ENCODE data around the gene OVCH1.
A peak's percentile ranks its signal among the peaks of the same experiment; 100 is the strongest.
"Not testable (repeated sequence)": the region's sequence is repeated elsewhere in the genome, so short reads cannot be mapped to it uniquely, and the experiment has no call there.

Gene OVCH1

DNA sequence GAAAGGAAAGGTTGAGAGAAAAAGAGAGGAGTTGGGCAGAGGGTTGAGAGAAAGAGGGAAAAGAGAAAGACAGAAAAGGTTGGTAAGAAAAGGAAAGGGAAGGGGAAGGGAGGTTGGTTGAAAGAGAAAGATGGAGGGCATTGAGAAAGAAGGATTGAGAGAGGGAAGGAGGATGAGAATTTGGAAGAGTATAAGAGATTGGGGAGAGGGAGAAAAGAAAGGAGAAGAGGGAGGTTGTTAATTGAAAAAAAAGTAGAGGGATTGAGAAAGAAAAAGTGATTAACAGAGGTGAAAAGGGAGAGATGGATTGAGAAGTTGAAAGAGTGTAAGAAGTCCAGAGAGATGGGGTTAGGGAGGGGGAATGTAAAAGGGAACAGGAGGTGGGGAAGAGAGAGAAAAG, 95.0 kb downstream of the OVCH1 start:
- peaks cover 23% of the 10 kb centered on the region for H3K27me3 Mint-ChIP-seq
- no peak overlapping the region for H3K4me3 Mint-ChIP-seq
- no peak overlapping the region for H3K27ac Mint-ChIP-seq
- H3K4me1 Mint-ChIP-seq (ENCODE audit: low read depth), result no peaks in the 10 kb centered on the region
- H3K9me3 Mint-ChIP-seq, result no peaks in the 10 kb centered on the region
- H3K36me3 Mint-ChIP-seq (ENCODE audit: low read depth), result no peaks in the 10 kb centered on the region

DNA sequence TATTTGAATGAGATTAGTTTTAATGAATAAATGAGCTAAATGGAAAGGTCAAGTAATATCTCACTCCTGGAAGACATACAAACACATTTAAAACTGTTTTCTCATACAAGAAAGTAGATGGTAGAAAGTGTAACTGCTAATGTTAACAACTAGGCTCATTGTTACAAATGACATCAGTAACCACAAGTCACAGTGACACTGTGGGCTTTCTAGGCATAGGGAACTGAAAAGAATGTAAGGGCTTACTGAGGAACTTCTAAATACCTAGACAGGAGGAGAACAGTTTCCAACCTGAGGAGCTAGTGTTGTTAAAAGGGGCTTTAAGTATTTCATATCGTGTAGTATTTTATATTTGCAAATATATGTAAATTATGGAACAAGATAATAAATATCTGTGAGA, 99.0 kb downstream of the OVCH1 start:
- Mint-ChIP-seq H3K27me3 (peaks cover 16% of the 10 kb centered on the region), H3K27ac (no peak overlapping the region), H3K4me1 (ENCODE audit: low read depth) (no peaks in the 10 kb centered on the region), H3K9me3 (no peaks in the 10 kb centered on the region), H3K4me3 (no peak overlapping the region), H3K36me3 (ENCODE audit: low read depth) (no peaks in the 10 kb centered on the region)

DNA sequence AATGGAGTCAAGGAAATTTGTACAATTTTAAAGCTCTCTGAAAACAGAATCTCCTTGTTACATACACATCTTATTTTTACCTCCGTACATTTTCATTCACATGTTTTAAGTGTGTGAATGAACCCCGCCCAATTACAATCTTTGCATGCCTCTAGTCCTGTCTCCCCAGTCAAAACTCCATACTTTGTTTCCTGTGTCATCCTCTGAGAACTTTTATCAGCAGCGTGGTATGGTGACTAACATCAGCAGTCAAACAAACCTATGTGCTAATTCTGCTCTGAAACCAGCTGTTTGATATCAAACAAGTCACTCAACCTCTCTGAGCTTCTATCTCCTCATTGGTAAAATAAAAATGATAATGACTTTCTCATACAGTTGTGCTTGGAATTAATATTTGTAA, 100.7 kb downstream of the OVCH1 start:
- Mint-ChIP-seq H3K9me3 (no peaks in the 10 kb centered on the region), H3K27me3 (peaks cover 16% of the 10 kb centered on the region), H3K36me3 (ENCODE audit: low read depth) (no peaks in the 10 kb centered on the region), H3K4me1 (ENCODE audit: low read depth) (no peaks in the 10 kb centered on the region), H3K4me3 (no peak overlapping the region), H3K27ac (no peak overlapping the region)

DNA sequence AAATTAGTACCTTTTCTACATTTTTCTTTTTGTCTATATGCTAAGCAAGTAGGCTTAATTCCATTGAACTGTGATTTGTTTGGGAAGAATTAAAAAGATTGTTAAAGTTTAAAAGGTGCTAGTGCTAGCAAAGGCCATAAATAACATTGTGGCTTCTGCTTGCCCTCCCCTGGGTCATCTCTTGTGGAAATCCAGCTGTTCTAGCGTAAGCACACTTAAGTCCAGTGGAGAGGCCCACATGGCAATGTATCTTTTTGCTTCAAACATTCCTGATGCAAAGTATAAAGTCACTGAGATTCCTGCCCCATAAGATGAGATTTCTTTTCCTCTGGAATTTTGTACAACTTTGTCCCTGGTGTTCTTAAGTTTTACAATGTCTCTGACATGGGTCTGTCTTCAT, 102.1 kb downstream of the OVCH1 start:
- Mint-ChIP-seq H3K4me3 (no peak overlapping the region), H3K27me3 (peaks cover 12% of the 10 kb centered on the region), H3K9me3 (no peaks in the 10 kb centered on the region)

DNA sequence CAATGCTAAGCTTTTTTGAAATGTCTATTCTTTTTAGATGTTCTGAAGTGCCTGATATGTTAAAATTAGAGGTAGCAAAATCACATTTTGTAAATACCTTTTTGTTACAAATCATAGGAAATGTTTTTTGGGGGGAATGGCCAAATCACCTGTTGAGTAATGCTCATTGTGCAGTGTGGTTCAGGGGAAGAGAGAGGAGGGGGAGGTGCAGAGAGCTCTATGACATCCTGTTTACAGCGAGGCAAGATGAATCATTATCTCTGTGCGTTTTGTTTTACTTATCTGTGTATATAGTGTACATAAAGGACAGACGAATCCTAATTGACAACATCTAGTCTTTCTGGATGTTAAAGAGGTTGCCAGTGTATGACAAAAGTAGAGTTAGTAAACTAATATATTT, 107.1 kb downstream of the OVCH1 start:
- H3K36me3 Mint-ChIP-seq (ENCODE audit: low read depth); H3K4me3 Mint-ChIP-seq; H3K4me1 Mint-ChIP-seq (ENCODE audit: low read depth); H3K9me3 Mint-ChIP-seq; H3K27me3 Mint-ChIP-seq: not testable (repeated sequence)
- peak overlapping the region; percentile 34 for H3K27ac Mint-ChIP-seq

More for the DNA sequence above, 102.1 kb downstream of the OVCH1 start:
- peaks cover 4% of the 10 kb centered on the region for H3K4me1 Mint-ChIP-seq (ENCODE audit: low read depth)
- H3K36me3 Mint-ChIP-seq (ENCODE audit: low read depth), result no peaks in the 10 kb centered on the region
- no peak overlapping the region for H3K27ac Mint-ChIP-seq

DNA sequence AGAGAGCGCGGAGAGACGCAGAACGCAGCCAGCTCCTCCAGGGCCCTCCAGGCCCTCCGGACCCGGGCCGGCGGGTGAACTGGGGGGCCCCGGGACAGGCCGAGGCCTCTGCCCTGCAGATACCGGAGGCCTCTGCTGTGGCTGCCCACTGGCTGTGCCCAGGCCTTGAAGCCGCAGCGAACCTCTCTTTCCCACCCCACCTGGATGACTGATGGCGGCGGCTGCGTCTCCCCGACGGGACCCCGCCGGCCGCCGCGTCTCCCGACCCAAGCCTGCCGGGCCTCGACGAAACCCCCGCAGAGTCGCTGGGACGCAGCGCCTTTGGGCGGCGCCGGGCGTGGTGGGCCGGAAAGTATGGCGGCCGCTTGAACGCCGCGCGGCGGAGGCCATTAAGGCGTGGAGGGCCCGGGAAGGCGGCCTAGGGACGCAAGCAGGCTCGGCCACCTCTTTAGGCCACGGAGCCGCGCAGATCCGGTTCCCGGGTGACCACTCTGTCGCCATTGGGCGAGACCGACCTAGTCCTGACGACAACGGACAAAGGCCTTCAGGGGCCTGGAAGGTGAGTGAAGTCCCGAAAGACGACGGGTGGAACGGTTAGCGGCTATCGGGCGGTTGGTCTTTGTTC, 108.1 kb downstream of the OVCH1 start:
- H3K9me3 Mint-ChIP-seq, result peaks cover 5% of the 10 kb centered on the region
- H3K36me3 Mint-ChIP-seq (ENCODE audit: low read depth), result no peaks in the 10 kb centered on the region
- no peak overlapping the region for H3K4me3 Mint-ChIP-seq
- H3K27ac Mint-ChIP-seq, result no peak overlapping the region
- H3K27me3 Mint-ChIP-seq, result peaks cover 3% of the 10 kb centered on the region
- H3K4me1 Mint-ChIP-seq (ENCODE audit: low read depth), result peaks cover 9% of the 10 kb centered on the region

DNA sequence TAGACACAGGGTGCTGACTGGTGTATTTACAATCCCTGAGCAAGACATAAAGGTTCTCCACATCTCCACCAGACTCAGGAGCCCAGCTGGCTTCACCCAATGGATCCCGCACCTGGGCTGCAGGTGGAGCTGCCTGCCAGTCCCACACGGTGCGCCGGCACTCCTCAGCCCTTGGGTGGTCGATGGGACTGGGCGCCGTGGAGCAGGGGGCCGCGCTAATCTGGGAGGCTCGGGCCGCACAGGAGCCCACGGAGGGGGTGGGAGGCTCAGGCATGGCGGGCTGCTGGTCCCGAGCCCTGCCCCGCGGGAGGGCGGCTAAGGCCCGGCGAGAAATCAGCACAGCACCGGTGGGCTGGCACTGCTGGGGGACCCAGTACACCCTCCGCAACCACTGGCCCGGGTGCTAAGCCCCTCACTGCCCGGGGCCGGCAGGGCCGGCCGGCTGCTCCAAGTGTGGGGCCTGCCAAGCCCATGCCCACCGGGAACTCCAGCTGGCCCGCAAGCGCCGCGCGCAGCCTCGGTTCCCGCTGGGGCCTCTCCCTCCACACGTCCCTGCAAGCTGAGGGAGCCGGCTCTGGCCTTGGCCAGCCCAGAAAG, 111.3 kb downstream of the OVCH1 start:
- not testable (repeated sequence) for H3K27me3 Mint-ChIP-seq; H3K4me3 Mint-ChIP-seq; H3K9me3 Mint-ChIP-seq; H3K27ac Mint-ChIP-seq; H3K36me3 Mint-ChIP-seq (ENCODE audit: low read depth)
- H3K4me1 Mint-ChIP-seq (ENCODE audit: low read depth), result peaks cover 18% of the 10 kb centered on the region

DNA sequence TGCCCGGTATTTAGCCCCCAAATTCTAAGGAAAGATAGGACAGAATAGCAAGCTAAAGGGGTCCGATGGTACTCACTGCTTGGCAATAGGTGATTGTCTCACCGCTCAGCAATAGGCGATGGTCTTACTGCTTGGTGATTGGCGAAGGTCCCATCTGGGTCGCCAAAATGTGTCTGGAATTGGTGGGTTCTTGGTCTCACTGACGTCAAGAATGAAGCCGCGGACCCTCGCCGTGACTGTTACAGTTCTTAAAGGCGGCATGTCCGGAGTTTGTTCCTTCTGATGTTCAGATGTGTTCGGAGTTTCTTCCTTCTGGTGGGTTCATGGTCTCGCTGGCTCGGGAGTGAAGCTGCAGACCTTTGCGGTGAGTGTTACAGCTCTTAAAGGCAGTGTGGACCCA, 112.3 kb downstream of the OVCH1 start:
- H3K36me3 Mint-ChIP-seq (ENCODE audit: low read depth); H3K4me3 Mint-ChIP-seq; H3K9me3 Mint-ChIP-seq; H3K27me3 Mint-ChIP-seq; H3K27ac Mint-ChIP-seq: not testable (repeated sequence)
- H3K4me1 Mint-ChIP-seq (ENCODE audit: low read depth), result peaks cover 16% of the 10 kb centered on the region

DNA sequence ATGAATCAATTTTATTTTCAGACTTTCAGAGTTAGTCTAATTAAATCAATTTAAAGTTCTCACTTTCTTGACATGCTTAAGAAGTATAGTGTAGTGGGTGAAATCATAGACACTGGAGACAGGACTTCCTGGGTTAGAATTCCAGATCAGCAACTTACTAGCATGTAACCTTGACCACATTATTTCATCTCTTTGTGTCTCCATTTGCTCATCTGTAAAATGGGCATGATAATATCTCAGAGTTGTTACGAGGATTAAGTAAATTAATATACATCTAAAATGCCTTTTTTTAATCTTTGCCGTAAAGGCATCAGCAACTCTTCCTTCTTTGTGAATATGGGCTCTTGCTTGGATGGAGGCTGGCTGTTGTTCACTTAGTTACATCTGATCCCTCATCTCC, 115.2 kb downstream of the OVCH1 start:
- Mint-ChIP-seq H3K9me3 (no peaks in the 10 kb centered on the region), H3K27me3 (no peaks in the 10 kb centered on the region), H3K4me3 (peak overlapping the region; percentile 98), H3K4me1 (ENCODE audit: low read depth) (peaks cover 38% of the 10 kb centered on the region), H3K36me3 (ENCODE audit: low read depth) (peaks cover 14% of the 10 kb centered on the region), H3K27ac (no peak overlapping the region)

DNA sequence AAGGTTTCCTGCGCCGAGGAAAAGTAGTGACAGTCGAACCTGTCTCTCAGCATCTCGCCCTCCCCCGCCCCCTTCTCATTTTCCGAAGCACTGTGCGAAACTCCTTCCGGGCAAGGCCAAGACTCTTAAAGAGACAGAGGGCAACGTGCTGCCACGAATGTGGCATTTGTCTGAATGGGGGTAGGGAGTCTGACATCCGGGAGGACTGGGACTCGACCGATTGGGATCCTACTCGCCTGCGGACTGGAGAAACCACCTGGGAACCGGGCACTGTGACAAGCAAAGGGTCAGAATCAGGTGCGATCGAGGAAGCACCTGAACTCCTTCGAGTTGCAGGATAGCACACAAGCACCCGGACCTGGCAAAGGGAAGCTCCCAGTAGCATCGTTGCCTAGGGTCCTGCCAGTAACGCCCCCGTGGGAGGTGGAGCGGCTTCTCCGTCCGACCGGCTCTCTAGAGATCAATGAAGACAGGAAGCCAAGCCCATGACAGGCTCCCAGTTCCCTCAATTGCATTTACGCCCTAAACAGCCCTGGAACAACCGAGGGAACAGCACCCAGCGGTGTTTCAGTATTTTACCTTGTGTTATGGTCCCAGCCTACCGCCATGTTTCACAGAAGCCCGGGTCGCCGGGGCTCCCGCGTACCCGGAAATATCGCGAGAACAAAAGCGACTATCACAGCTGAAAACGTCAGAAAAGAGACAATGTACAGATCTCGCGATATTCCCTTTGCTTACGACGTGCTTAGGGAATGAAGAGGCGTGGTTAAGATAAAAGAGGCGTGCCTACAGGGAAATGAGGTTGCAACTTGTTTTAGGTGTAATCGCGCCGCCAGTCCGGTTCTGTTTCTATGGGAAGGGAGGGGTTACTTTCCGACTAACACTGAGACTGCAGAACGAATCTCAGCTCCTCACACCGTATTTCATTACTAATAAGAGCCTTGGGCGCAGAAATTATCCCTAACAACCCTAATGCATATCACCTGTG, 116.7 kb downstream of the OVCH1 start, which contains the start of gene ERGIC2:
Gene ERGIC2, minus strand, starts transcription at position 637 of the 988 bp plus-strand sequence. CDS start 9,539 bp downstream, outside the sequence.
- Mint-ChIP-seq H3K4me1 (ENCODE audit: low read depth) (peaks cover 51% of the 10 kb centered on the region), H3K36me3 (ENCODE audit: low read depth) (peaks cover 24% of the 10 kb centered on the region), H3K4me3 (peak within 1 kb of the TSS; percentile 98), H3K27me3 (no peaks in the 10 kb centered on the region), H3K9me3 (no peaks in the 10 kb centered on the region), H3K27ac (peak within 1 kb of the TSS; percentile 98)

Data from stimulated activated naive CD8-positive, alpha-beta T cell treated with anti-CD3 and anti-CD28 coated beads, Interleukin-15, Interleukin-2, amounts not matched to agents 100 ng/mL and 50 ng/mL, for 24 hours (primary cell).